ENCODE results near the gene HEXD.

HEXD gene

GRCh38 chr17:82489851-82490511, 71.8 kb downstream of the HEXD start:
- no peak for DNase-seq (ENCODE audit: low read depth)

DNA sequence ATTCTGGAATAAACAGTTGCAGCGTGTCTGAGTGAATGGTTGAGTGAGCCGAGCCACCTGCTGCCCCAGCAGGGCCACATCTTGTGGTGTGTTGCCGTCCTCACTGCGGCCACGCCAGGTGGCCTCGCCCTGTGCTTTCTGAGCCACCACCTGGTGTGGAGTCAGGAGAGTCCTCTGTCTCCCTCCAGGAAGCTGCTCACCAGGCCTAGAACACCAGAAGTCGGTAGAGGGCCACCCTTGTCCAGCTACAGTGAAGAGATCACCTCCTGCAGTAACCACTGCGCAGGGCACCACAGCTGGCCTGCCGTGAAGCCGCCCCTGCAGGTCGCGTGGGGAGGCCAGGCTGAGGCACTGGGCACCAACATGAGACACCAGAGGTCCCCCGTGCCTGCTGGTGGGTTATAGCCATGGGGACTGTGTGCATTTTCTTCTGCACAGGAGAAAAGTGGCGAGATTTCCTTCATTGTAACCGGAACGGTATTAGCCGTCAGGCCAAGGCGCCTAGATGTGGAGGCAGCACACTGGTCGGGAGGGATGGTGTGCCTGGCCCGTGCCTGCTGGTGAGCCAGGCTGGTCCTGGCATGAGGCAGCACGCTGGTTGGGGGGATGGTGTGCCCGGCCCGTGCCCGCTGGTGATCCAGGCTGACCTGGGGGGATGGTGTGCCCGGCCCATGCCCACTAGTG, 72.5 kb downstream of the HEXD start:
- no peak for DNase-seq (ENCODE audit: low read depth)

GRCh38 chr17:82491196-82491530, 73.0 kb downstream of the HEXD start:
- DNase-seq (ENCODE audit: low read depth), result no peak

DNA sequence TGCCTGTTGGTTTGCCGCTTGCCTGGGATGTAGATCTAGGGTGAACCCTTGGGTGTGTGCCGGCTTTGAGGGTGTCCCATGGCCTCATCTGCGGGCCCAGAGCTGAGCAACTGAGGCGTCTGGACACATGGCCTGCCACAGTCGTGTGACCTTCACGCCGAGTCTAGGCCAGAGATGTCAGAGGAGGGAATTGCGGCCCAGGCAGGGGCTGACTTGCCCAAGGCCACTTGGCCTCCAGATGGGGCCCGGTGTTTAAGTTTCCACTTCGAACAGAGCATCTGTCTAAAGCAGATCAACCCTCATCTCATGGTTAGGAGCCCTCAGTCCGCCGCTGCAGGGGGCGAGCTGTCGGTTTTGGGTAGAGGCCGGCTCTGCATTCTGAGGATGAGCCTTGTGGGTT, 73.4 kb downstream of the HEXD start:
- DNase-seq (ENCODE audit: low read depth), result no peak

Measured in ELR (cell line).